DMS153 (cell line): ENCODE results near the gene C16orf96.

Experiments
- DNase-seq: peaks from one replicate; lab custom pipeline; 2025; lab: John Stamatoyannopoulos, UW

The C16orf96 gene

DNA sequence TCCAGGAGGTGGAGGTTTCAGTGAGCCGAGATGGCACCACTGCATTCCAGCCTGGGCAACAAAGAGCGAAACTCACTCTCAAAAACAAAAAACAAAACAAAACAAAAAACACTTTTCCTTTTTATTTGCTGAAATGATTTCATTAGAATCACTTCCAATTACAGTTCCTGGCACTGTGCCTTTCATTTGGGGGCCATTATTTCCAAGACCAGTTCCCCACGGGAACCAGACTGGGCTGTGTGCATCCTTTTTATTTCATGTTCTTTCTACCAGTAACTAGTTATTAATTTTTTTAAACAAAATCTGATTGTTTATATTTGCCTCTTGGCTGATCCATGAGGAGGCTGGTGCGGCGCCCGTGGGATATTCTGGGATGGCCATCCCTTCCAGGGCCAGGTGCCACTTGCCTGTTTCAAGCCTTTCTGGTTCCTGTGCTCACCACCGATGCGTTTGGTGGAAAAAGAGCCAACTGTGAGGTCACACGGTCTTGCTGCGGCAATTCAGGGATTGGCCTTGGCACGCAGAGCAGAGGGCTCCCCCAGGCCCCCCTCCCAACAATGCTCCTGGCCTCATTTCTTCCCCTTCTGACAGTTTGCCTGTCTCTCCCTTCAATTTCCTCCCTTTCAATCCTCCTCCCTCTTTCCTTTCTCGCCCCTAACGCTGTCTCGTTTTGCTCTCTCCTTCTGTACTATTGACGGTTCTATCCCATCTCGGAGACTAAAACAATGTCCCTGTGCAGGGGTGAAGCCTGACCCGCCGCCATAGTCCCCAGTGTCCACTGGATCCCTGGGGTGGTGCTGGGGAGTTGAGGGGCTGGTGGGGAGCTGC is 45.1 kb downstream of the C16orf96 start:
- no peak for DNase-seq

- no peak for DNase-seq
These were observed 45.7 kb downstream of the C16orf96 start for GRCh38 chr16:4601864-4602186.

DNA sequence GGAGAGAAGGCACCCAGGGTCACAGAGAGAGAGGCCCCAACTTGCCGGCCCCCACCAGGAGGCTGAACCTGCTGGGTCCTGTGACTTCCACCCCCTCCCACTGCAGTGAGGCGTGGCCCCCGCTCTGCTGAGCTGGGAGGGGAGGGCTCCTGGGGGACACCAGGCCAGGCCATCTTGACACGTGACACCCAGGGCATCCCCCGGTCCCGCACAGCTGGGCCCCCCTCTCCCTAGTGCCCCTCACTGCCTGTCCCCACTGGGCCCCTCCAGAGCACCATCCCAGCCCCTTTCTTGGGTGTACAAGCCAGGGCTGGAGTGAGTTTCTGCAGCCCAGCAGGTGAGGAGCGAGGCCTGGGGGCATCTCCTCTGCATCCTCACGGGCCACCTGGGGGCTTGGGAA is 46.2 kb downstream of the C16orf96 start:
- DNase-seq: no peak

DNA sequence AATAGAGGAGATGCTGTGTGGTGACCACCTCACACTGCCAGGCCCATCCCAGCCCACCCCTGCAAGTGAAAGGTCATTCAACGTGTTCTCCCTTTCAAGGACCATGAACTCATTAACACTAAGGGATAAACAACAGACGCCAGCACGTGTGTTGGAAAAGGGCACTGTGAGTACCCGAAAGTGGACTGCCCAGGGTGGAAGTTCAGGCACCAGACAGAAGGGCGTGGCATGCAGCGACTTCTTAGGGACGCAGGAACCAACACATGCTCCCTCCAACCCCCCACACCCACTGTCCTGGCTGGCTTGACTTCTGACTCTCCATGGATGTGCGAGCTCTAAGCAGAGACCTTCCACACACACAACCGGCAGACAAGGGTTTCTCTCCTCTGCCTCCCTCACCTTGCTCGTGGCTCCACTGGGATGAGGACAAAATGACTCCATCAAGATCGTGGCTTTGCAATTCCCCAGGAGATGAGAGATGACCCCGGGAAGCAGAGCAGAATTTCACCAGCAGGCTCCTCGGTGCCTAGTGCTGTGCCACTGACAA is 47.6 kb downstream of the C16orf96 start:
- no peak for DNase-seq

GRCh38 chr16:4604401-4604800 is 48.3 kb downstream of the C16orf96 start:
- DNase-seq: no peak

- no peak for DNase-seq
These were observed 50.2 kb downstream of the C16orf96 start for GRCh38 chr16:4606354-4606753.

GRCh38 chr16:4607841-4608703 is 51.9 kb downstream of the C16orf96 start:
- no peak for DNase-seq

GRCh38 chr16:4608704-4608980 is 52.5 kb downstream of the C16orf96 start:
- no peak for DNase-seq

DNA sequence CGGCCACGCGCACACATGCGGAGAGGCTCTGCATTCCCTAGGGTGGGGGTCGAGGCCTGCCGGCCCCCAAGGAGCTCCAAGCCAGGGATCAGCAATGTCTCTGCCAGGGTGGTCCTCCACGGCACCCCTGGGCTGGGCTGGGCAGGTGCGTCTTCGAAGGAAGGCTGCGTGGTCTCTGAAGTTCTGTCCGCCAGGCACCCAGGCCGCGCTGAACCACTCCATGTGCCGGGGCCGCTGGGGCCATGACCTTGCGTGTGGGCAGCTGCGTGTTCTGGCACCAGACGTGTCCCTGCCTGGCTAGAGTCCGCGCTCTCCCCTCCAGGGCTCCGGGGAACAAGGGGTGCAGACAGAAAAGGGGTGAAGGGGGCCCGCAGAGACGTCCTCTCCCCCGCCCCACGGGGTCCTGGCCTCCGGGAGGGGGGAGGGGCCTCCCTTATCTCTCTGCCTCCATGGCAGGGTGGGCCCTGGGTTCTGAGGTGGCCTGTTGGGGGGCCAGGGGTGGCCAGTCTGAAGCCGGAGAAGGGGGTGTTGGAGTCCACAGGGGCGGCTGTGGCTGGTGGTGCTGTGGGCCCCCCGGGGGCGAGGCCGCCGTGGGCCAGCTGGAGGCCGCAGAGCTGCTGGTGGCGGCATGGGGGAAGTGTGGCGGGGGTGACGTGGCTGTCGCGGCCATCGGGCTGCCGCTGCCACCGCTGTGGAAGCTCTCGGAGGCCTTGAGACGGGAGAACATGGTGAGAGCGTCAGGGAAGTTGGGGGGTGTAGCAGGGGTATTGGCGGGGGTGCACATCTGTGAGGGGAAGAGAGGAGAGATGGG is 53.3 kb downstream of the C16orf96 start:
- DNase-seq: no peak

- DNase-seq: no peak
These were observed 54.2 kb downstream of the C16orf96 start for GRCh38 chr16:4610011-4611005.

GRCh38 chr16:4611337-4612021 is 55.3 kb downstream of the C16orf96 start:
- DNase-seq: no peak

GRCh38 chr16:4612474-4612931 is 56.4 kb downstream of the C16orf96 start:
- DNase-seq: no peak

- no peak for DNase-seq
These were observed 57.0 kb downstream of the C16orf96 start for GRCh38 chr16:4612977-4613635.

DNA sequence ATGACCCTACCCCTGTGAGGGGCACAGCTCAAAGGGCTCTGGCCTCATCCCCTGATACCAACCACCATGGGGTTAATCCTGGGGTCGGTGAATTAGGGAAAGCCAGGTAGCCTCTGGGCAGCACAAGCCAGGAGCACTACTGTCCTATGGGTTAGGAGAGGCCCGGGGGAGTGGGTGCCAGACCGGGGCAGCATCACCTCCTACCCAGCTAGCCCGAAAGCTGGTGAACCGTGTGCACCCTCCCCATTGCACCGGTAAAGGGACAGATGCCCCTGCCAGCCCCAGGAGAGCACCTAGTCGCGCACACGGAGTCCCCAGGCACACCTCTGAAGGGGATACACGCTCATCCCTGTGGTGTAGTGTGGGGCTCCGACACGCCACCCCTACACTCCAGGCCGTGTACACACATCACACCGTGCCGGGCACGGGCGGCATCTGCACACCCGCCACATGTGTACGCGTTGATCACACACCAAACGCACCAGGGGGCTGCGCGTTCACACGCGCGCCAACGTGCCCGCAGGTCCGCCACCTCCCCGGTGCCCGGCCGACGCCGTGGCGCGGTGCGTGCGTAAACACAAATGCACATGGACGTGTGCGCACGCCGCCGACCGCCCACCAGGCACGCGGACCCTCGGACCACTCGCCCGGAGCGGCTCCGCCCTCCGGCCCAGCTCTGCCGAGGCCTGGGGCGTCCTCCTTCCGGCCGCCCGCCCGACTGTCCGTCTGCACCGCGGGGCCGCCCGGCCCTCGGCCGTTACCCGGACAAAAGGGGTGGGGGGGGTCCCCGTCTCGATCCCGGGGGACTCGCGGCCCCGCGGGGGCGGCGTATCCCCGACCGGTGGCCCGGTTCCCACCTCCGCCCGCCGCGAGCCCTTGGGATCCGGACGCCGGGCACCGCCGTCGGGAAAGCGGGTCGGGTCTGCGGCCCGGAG is 57.8 kb downstream of the C16orf96 start:
- no peak for DNase-seq

DNA sequence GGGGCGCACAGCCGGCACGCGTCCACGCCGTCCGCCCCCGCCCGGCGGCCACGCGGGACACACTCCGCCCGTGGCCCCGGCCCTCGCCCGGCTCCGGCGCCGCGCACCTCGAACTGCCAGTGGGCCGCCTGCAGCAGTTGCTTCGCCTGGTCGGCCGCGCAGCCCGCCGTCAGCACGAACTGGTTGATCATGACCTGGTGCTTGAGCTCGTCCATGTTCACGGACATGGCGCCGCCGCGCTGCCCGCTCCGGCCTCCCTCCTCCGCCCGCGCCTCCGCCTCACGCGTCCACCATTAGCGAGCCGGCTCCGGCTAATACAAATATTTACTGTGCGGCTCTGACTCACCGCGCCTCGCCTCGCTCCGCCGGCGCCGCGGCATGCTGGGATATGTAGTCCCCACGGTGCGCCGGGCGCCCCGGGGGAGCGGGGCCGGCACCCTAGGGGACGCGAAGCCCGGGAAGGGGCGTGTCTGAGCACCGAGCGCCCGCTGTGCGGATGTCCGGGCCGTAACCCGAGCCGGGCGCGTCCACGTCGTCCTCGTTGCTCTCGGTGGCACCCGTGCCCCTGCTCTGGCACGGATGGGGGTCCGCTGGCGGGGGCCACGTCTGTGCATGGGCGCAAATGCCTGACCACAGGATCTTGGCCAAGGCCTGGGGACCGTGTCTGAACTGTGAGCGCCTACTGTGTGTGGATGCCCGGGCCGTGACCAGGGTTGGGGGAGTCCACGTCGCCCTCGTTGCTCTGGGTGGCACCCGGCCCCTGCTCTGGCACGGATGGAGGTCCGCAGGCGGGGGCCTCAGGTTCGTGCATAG is 58.6 kb downstream of the C16orf96 start, which contains the start of gene UBALD1:
TSS of gene UBALD1 (minus strand) at position 318 of the 813 bp plus-strand sequence. CDS start at position 227, 91 bp downstream.
- peak; percentile 85 for DNase-seq

GRCh38 chr16:4615384-4616046 is 59.4 kb downstream of the C16orf96 start:
- DNase-seq: no peak
